ENCODE results near the gene TATDN3.
"Not testable (repeated sequence)": the region's sequence is repeated elsewhere in the genome, so short reads cannot be mapped to it uniquely, and the experiment has no call there.

The TATDN3 gene

DNA sequence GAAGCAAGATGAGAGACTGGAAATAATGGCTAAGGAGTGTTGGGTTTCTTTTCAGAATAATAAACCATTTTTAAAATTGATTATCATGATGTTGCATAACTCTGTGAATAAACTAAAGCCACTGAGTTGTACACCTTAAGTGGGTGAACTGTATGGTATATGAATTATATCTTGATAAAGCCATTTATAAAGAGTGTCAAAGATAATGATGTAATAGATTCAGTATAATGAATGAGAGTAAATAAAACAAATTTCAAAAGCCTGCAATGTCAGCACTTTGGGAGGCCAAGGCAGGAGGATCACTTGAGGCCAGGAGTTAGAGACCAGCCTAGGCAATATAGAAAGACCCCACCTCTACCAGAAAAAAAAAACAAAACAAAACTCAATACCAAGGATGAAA lies 16.5 kb upstream of the TATDN3 start:
- DNase-seq, result no peak

DNA sequence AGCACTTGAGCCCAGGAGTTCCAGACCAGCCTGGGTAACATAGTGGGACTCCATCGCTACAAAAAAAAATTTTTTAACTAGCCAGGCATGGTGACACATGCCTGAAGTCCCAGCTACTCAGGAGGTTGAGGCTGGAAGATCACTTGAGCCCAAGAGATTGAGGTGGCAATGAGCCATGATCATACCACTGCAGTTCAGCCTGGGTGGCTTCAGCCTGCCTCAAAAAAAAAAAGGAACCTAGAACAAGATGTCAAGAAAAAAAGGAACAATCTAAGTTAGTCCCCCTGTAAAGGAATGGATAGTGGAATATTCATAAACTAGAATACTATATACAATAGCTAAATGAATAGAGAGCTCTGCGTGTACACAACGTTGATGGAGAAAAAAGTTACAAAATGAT lies 14.5 kb upstream of the TATDN3 start:
- DNase-seq, result no peak

- not testable (repeated sequence) for DNase-seq
Measured at GRCh38 chr1:212779086-212779485, 12.6 kb upstream of the TATDN3 start.

- DNase-seq, result no peak
Measured at GRCh38 chr1:212780759-212781158, 10.9 kb upstream of the TATDN3 start.

- no peak for DNase-seq
Measured at GRCh38 chr1:212781225-212781624, 10.5 kb upstream of the TATDN3 start.

GRCh38 chr1:212782422-212783154 lies 9.1 kb upstream of the TATDN3 start:
- DNase-seq, result no peak

DNA sequence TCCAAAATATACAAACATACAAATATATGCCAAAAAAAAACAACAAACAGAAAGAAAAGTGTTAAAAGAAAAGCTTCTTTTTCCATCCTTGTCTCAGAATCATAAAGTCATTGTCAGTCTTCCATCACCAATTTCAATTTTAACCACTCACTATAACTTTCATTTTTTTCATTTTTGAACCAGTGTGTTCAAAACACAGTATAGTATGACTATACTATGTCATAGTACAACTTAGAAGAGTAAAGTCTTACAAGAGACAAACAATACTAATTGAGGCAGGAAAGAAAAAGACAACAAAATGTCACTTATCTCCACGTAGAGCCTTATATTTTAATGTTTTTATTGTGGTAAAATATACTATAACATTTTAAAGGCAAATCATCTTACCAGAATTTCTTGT lies 7.7 kb upstream of the TATDN3 start:
- DNase-seq, result no peak

- DNase-seq, result no peak
Measured at GRCh38 chr1:212785871-212786270, 5.8 kb upstream of the TATDN3 start.

GRCh38 chr1:212791261-212791675 lies 426 bp upstream of the TATDN3 start:
- DNase-seq, result peak in 3 of 51 donors; percentile 50 to 74 (median 64)

DNA sequence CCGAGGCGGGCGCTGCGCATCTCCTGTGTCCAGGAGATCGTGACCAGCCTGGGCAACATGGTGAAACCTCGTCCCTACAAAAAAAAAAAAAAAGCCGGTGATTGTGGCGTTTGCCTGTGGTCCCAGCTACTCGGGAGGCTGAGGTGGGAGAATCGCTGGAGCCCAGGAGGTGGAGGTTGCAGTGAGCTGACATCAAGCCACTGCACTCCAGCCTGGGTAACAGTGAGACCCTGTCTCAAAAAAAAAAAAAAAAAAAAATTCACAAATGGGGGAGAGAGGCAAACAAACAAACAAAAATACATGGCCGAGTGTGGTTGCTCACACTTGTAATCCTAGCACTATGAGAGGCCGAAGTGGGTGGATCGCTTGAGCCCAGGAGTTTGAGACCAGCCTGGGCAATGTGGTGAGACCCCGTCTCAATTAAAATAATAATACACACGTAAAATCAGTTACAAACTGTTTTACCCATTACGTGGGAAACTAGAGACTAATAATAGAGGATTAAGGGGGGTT lies 758 bp downstream of the TATDN3 start:
- DNase-seq, result peak in 1 of 51 donors; percentile 14

DNA sequence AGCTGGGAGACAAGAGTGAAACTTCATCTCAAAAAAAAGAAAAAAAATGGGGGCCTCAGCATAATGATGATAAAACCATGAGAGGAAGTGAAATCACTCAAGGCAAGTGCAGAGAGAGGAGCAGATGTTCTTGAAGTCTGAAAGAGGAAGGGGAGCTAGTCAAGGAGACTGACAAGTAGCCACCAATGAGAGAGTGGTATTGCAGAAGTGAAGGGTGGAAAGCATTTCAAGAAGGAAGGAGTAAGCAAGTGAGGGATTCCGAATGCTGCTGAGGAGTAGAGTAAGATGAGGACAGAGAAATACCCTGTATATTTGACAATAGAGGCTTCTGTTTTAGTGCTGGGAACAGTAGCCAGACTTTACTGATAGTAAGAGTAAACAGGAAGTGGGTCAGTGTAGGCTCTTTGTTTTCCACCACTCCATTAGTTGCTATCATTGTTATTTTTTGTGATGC lies 2.9 kb downstream of the TATDN3 start:
- peak in 5 of 51 donors; percentile 3 to 52 (median 21) for DNase-seq

DNA sequence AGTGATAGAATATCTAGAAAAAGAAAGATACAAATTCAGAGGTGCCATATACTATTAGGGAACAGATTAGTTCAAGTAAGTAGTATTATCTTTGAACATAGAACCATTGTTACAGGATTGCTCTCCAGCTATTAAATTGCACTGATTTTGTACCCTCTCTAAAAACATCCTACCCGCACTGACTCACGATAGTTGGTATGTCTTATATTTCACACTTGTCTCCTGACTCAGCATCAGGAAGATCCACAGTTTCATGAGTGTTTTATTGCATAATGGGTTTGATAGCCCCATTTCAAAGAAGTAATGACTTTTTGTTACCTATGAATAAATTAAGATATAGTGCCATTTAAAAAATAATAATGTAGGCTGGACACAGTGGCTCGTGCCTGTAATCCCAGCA lies 6.0 kb downstream of the TATDN3 start:
- no peak for DNase-seq

DNA sequence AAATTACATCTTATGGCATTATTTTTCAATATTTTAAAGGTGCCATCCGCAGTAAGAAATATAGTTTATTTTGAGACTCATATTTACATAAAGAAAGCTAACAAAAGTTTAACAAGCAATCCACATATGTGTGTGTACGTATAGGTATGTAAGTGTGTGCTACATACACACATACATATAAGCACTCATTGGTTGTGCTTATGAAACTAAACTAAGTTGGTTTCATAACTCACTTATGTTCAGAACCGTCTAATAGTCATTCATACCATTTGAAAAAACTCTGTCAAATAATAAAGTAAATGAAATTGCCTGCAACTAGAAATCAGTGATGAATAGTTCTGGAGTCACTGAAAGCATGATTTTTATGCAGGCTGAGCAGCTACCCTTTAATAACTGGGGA lies 14.1 kb downstream of the TATDN3 start:
- no peak for DNase-seq

DNA sequence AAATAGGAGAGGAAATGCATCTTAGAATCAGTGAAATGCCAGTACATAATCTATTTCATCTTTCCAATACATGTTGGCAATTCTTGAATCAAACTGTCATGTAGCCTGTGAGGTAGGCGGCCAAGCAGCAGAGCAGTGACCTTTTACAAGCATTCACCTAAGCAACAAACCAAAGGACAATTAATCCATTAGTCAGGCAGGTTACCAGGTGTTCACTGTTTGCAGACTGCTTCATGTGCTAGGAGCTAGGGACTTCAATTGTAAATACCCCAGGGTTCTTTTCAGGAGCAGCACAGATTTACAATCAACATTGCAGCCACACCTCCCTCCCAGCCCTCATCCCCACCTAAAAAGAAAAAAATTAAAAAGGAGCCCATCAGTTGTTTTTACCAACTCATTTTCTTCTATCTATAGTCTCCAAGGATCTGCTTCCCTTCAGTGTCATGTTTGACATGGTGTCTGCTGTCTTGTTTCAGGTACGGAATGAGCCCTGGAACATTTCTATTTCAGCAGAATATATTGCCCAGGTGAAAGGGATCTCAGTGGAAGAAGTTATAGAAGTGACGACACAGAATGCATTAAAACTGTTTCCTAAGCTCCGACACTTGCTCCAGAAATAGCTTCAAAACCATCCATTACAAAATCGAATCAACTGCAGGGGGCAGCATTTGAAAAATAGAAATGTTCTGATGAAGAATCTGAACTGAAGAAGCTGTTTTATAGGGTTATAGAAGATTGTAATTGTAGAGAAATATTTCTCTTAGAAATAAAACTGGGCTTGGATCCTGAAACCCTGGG lies 23.0 kb downstream of the TATDN3 start:
- peak in 3 of 51 donors; percentile 1 to 33 (median 3) for DNase-seq

- DNase-seq, result no peak
Measured at GRCh38 chr1:212816567-212817278, 25.0 kb downstream of the TATDN3 start.

DNA sequence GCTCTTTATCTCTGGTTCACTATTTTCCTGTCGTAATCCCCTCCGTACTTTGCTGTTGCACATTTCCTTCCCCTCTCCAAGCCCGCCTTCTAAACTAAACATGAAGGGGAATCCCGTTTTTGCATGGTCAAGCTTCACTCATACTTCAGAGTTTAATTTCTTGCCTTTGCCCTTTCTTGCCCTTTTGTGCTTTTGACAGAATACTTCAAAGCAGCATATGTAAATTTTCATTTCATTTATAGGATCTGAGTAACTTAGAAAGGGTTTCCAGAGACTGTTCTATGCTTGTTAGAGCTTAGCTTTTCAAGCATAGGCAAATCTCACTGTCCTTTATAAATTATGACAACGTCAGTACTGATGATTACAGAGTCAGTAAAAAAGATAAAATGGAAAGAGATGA lies 28.0 kb downstream of the TATDN3 start:
- DNase-seq, result no peak

DNA sequence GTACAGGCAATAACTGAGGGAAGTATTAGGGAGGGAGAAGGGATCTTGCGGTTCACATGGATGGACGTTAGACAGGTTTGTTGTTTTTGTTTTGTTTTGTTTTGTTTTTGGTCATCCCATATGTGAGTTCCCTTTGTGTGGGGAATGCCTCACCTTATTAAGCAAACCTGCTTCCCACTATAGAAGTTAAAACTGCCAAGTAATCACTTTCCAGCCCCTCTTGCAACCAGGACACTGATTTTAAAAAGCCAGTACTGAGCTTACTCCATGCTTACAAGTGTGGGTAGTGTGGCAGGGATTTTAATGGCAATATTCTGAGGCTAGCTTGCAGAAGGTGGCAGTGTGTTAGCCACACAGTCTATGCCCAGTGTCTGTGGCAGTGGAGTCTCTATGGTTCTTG lies 29.3 kb downstream of the TATDN3 start:
- no peak for DNase-seq

DNA sequence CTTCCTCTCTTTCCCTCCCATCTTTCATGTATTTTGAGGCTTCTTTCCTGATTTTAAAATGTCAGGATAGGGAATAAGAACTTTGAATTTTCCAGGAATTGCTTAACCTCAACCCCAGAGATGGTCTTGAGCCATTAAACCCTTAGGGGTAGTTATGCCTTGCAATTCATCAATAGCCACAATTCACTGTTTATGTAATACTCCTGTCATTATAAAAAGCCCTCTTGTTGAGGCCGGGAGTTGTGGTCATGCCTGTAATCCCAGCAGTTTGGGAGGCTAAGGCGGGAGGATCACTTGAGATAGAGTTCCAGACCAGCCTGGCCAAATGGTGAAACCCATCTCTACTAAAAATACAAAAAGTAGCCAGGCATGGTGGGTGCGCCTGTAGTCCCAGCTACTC lies 31.3 kb downstream of the TATDN3 start:
- DNase-seq, result no peak

DNA sequence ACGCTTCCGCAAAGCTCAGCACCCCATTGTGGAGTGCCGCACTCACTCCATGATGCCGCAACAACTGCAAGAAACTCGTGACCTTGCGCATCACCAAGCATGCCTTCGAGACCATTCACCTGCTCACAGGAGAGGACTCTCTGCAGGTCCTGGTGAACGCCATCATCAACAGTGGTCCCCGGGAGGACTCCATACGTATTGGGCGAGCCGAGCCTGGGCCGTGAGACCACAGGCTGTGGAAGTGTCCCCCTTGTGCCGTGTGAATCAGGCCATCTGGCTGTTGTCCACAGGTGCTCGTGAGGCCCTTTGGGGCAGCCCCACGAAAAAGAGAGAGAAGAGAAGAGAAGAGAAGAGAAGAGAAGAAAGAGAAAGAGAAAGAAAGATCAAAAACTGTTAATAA lies 32.5 kb downstream of the TATDN3 start:
- no peak for DNase-seq

DNA sequence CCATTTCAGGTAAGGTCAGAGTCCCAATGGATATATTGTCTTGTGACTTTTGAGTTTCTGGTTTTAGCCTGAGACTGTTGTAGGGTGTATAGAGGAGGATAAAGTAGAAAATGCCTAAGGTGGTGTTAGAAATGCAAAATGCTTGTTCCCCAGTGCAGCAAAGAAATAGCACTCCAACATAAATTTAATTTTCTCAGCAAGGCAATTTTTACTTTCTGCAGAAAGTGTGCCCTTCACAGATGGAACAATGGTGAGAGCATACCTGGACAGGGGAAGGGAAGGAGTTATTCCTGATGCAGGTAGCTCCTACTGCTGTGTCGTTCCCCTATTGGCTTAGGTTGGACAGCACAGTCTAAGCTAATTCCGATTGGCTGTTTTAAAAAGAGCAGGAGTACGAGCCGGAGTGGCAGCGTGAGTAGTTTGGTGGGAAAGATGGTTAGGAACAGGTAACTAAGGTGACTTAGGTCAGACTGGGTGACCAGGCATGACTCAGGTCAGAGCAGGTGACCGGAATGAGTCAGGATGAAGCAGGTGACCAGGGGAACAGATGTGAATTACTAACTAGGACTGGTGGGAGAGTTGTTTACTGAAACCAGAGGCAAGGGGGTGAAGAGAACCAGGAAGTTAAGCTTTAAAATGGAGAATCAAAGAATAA lies 34.2 kb downstream of the TATDN3 start:
- no peak for DNase-seq

- no peak for DNase-seq
Measured at GRCh38 chr1:212827171-212827776, 35.6 kb downstream of the TATDN3 start.

Data from hypothalamus (tissue), 51 donors.